Spleen (tissue), 11 donors: ENCODE data around the gene DALRD3. TPM values are rescaled to one million over a fixed set of nuclear protein-coding genes. Genes with fewer than 3 reads are reported as not detected.

Experiments used
- DNase-seq: peaks from one replicate; pipeline ENCODE4 v3.0.0-alpha.2; 2020
- H3K27ac ChIP-seq, 8 donors: fragments of 200-600 bp; sonication (generic) in 7 of 8; 1 replicate in 4 of 8; 2 replicates in 4 of 8; pipeline versions ENCODE4 v1.5.0 to v1.8.0; 2016 to 2021; ENCODE audit warnings: inconsistent platforms in 4 of 8, mild to moderate bottlenecking in 4 of 8, moderate library complexity in 1 of 8
- H3K27me3 ChIP-seq, 7 donors: fragments of 200-600 bp; sonication (generic) in 6 of 7; replicated peaks in 1 of 7; 1 replicate in 4 of 7; 2 replicates in 3 of 7; pipeline versions ENCODE4 v1.5.0 to v1.8.0; 2016 to 2021; ENCODE audit warnings: inconsistent platforms in 3 of 7, mild to moderate bottlenecking in 1 of 7
- H3K36me3 ChIP-seq, 6 donors: fragments of 200-600 bp; sonication (generic) in 5 of 6; 1 replicate in 4 of 6; 2 replicates in 2 of 6; pipeline versions ENCODE4 v1.5.0 to v1.8.0; 2016 to 2021; ENCODE audit warnings: inconsistent platforms in 2 of 6
- H3K4me1 ChIP-seq, 6 donors: fragments of 200-600 bp; sonication (generic) in 5 of 6; 1 replicate in 3 of 6; 2 replicates in 3 of 6; pipeline versions ENCODE4 v1.5.0 to v1.8.0; 2016 to 2021; ENCODE audit warnings: inconsistent platforms in 3 of 6
- H3K4me3 ChIP-seq, 8 donors: fragments of 200-600 bp; sonication (generic) in 7 of 8; 1 replicate in 4 of 8; 2 replicates in 4 of 8; pipeline versions ENCODE4 v1.5.0 to v1.8.0; 2016 to 2021; ENCODE audit warnings: inconsistent platforms in 4 of 8, mild to moderate bottlenecking in 4 of 8, moderate library complexity in 2 of 8
- H3K9me3 ChIP-seq, 8 donors: fragments of 200-600 bp; sonication (generic) in 7 of 8; 1 replicate in 4 of 8; 2 replicates in 4 of 8; pipeline versions ENCODE4 v1.5.0 to v1.8.0; 2016 to 2021; ENCODE audit warnings: inconsistent platforms in 4 of 8
- CTCF ChIP-seq, 11 experiments: fragments of 200-600 bp in 7 of 11; fragments of 450-650 bp in 4 of 11; sonication (generic) in 4 of 11; IDR thresholded peaks in 8 of 11; conservative IDR thresholded peaks in 3 of 11; 1 replicate in 7 of 11; 2 replicates in 4 of 11; pipeline versions ENCODE4 v1.4.0 to v1.8.0; 2016 to 2021; ENCODE audit warnings: antibody characterized with exemption in 11 of 11, inconsistent platforms in 4 of 11, mild to moderate bottlenecking in 1 of 11
- POLR2A ChIP-seq, 3 donors: fragments of 450-650 bp; IDR thresholded peaks; one replicate each; pipeline ENCODE4 v1.5.1; 2017; ENCODE audit warnings: antibody characterized with exemption in 3 of 3, mild to moderate bottlenecking in 1 of 3
- POLR2AphosphoS5 ChIP-seq, 3 donors: sonication (generic); formaldehyde crosslinking; IDR thresholded peaks; one replicate each; pipeline ENCODE4 v1.5.1; 2017; ENCODE audit warnings: antibody characterized with exemption in 3 of 3
- WGBS, 5 donors: extraction: QIAGEN DNeasy Blood & Tissue Kit in 3 of 5; methylation state at CpG; one replicate each; pipeline versions ENCODE4 v1.1.5 to v1.1.7; 2013 to 2018; 5-methylcytosine and 5-hydroxymethylcytosine counted together
- intact Hi-C: fragments of 100-400 bp; cut with DNase I; formaldehyde crosslinking; loops from one replicate; pipeline ENCODE4 v1.15.0; 2023; ENCODE audit warnings: low total_unique reads
- microRNA-seq, 3 donors: library from miRNA; unstranded; fragments of <30 nt; microRNA quantifications; one replicate each; pipeline versions ENCODE4 to v1.1.0, GENCODE V29; 2019 to 2020
- polyA plus RNA-seq, 3 donors: library from polyadenylated mRNA; stranded (reverse); fragments of 200-250 nt; gene quantifications; one replicate each; pipeline ENCODE4 v1.2.1, GENCODE V29; 2013
- small RNA-seq, 4 donors: library from RNA; depleted of rRNA; stranded (forward); fragments of <200 nt; gene quantifications; one replicate each; pipeline ENCODE3, GENCODE V24; 2016
- total RNA-seq, 7 donors: library from RNA; depleted of rRNA in 3 of 7; stranded (reverse); fragments of >200 nt in 3 of 7; fragmentation: NEBNext Ultra II Directional in 4 of 7; extraction: Animal tissue kit (Norgen Biotek cat#: 25700) in 4 of 7; gene quantifications; one replicate each; pipeline versions ENCODE4 v1.1.0 to v1.2.1, GENCODE V29; 2016 to 2021
- donor health status: healthy with polysubstance abuse.
- donor health status: DM: no; HTN: no; CAD: no; lungs with moderate emphysema.
- donor health status: DM: no; HTN: no; CAD: no.
- donor health status: Bipolar disorder and iron deficiency.
- donor health status: healthy.
- donor health status: DM: no; HTN: no; CAD: no.
- donor health status: DM: yes; HTN: yes; CAD: no.

Gene DALRD3
- total and polyA plus RNA-seq, 10 donors, result 16.4 to 32.0 (median 25.3) TPM

GRCh38 chr3:48970586-48970985 is 47.8 kb downstream of the DALRD3 start:
- no peaks in the 10 kb centered on the region for H3K9me3 ChIP-seq
- TF ChIP-seq POLR2AphosphoS5 (IDR thresholded peaks at IDR 0.05) (no peak), CTCF (IDR thresholded peaks at IDR 0.05 in 8 of 11, conservative IDR thresholded peaks at IDR 0.05 in 3 of 11) (no peak), POLR2A (IDR thresholded peaks at IDR 0.05) (no peak)
- intact Hi-C loops, result no loop called here
- H3K27ac ChIP-seq, result no peak overlapping the region
- H3K4me1 ChIP-seq, result no peaks in the 10 kb centered on the region
- WGBS, 5 donors, result 83 to 100% (median 97%) methylated on average over 1 to 6 of the region's 6 CpGs
- H3K4me3 ChIP-seq, result no peak overlapping the region
- H3K36me3 ChIP-seq, result peaks cover 10 to 100% (median 92%) of the 10 kb centered on the region in 6 donors
- H3K27me3 ChIP-seq, result no peaks in the 10 kb centered on the region
- no peak for DNase-seq

DNA sequence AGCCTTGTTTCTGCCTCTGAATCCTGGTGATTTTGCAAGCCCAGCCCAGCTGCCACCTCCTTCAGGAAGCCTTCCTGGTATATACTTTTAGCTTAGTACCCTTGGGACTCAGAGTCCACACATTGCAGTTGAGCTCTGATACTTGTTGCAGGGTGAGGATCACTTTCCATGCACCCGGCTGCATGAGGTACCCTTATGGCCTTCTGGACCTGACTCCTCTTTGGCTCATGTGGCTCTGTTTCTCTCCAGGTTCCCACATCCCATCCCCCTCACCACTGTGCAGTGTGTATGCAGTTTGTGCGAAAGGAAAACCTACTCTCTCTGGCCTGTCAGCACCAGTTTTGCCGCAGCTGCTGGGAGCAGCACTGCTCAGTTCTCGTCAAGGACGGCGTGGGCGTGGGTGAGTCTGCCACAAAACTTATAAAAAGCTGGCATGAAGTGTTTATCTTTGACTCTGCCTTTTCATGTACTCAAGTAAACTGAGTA is 51.5 kb downstream of the DALRD3 start:
- no peak overlapping the region for H3K4me3 ChIP-seq
- H3K36me3 ChIP-seq, result peaks cover 0 to 100% (median 78%) of the 10 kb centered on the region in 6 donors
- TF ChIP-seq CTCF (IDR thresholded peaks at IDR 0.05 in 8 of 11, conservative IDR thresholded peaks at IDR 0.05 in 3 of 11) (no peak), POLR2AphosphoS5 (IDR thresholded peaks at IDR 0.05) (peak in 1 of 3 donors; percentile 13), POLR2A (IDR thresholded peaks at IDR 0.05) (no peak)
- no peak for DNase-seq
- intact Hi-C loops, result no loop called here
- peak overlapping the region in 1 of 8 donors; percentile 14 for H3K27ac ChIP-seq
- 70 to 98% (median 86%) methylated on average over 7 of the region's 7 CpGs for WGBS, 5 donors
- H3K27me3 ChIP-seq, result no peaks in the 10 kb centered on the region
- no peaks in the 10 kb centered on the region for H3K9me3 ChIP-seq
- H3K4me1 ChIP-seq, result no peaks in the 10 kb centered on the region

- no peaks in the 10 kb centered on the region for H3K4me1 ChIP-seq
- H3K36me3 ChIP-seq, result peaks cover 0 to 100% (median 74%) of the 10 kb centered on the region in 6 donors
- DNase-seq, result no peak
- no peaks in the 10 kb centered on the region for H3K9me3 ChIP-seq
- peak overlapping the region in 1 of 8 donors; percentile 14 for H3K27ac ChIP-seq
- intact Hi-C loops, result no loop called here
- H3K27me3 ChIP-seq, result no peaks in the 10 kb centered on the region
- H3K4me3 ChIP-seq, result no peak overlapping the region
- 66 to 78% (median 69%) methylated on average over 3 of the region's 3 CpGs for WGBS, 5 donors
- TF ChIP-seq POLR2A (IDR thresholded peaks at IDR 0.05) (no peak), CTCF (IDR thresholded peaks at IDR 0.05 in 8 of 11, conservative IDR thresholded peaks at IDR 0.05 in 3 of 11) (no peak), POLR2AphosphoS5 (IDR thresholded peaks at IDR 0.05) (no peak)
Measured at GRCh38 chr3:48966367-48966766, 52.0 kb downstream of the DALRD3 start.

Small RNA genes lying within 50 kb of the gene (microRNA-seq; reads per million reads assigned to microRNA genes)
- 11,045 to 16,110 (median 15,301) reads per million in 3 donors for gene MIR191
- 1,589 to 2,690 (median 1,916) reads per million in 3 donors for gene MIR425

Small RNA genes lying within 50 kb of the gene (small RNA-seq; reads per million reads assigned to genes)
- gene MIR191 (2,515 to 5,399 (median 4,106) reads per million in 4 donors), gene MIR425 (14.1 to 26.1 (median 22.4) reads per million in 4 donors)

Other genes with a start within 250 kb of the DALRD3 start
- gene PRKAR2A, start 170.7 kb downstream of the DALRD3 start, total RNA-seq, result 10 to 100 TPM; 15.3 to 38.5 (median 26.3) TPM
- 1 to 10 TPM; 4.8 to 8.3 (median 5.0) TPM for gene PRKAR2A, start 170.7 kb downstream of the DALRD3 start, polyA plus RNA-seq
- 10 to 100 TPM; 13.0 to 51.2 (median 26.8) TPM for gene SLC25A20, start 119.7 kb downstream of the DALRD3 start, total RNA-seq
- 10 to 100 TPM; 16.1 to 31.7 (median 17.0) TPM for gene SLC25A20, start 119.7 kb downstream of the DALRD3 start, polyA plus RNA-seq
- gene ARIH2, start 99.7 kb downstream of the DALRD3 start, total RNA-seq, result 100 to 1,000 TPM in 4 of 7 donors, 10 to 100 TPM in 3; 92.3 to 112 (median 101) TPM
- 10 to 100 TPM; 25.2 to 53.3 (median 32.3) TPM for gene ARIH2, start 99.7 kb downstream of the DALRD3 start, polyA plus RNA-seq
- 10 to 100 TPM; 27.3 to 49.3 (median 32.6) TPM for gene P4HTM, start 28.3 kb downstream of the DALRD3 start, total RNA-seq
- gene P4HTM, start 28.3 kb downstream of the DALRD3 start, polyA plus RNA-seq, result 10 to 100 TPM; 20.8 to 37.2 (median 25.7) TPM
- gene WDR6, start 11.2 kb downstream of the DALRD3 start, total RNA-seq, result 100 to 1,000 TPM; 109 to 171 (median 141) TPM
- 100 to 1,000 TPM in 2 of 3 donors, 10 to 100 TPM in 1; 96.9 to 169 (median 161) TPM for gene WDR6, start 11.2 kb downstream of the DALRD3 start, polyA plus RNA-seq
- 10 to 100 TPM; 63.8 to 98.5 (median 80.1) TPM for gene NDUFAF3, start 3.5 kb upstream of the DALRD3 start, total RNA-seq
- gene NDUFAF3, start 3.5 kb upstream of the DALRD3 start, polyA plus RNA-seq, result 10 to 100 TPM; 69.1 to 88.4 (median 77.4) TPM
- gene IMPDH2, start 10.8 kb upstream of the DALRD3 start, total RNA-seq, result 100 to 1,000 TPM in 2 of 7 donors, 10 to 100 TPM in 5; 84.4 to 104 (median 90.8) TPM
- gene IMPDH2, start 10.8 kb upstream of the DALRD3 start, polyA plus RNA-seq, result 100 to 1,000 TPM in 2 of 3 donors, 10 to 100 TPM in 1; 99.2 to 127 (median 102) TPM
- gene QRICH1, start 75.5 kb upstream of the DALRD3 start, total RNA-seq, result 100 to 1,000 TPM in 5 of 7 donors, 10 to 100 TPM in 2; 88.2 to 127 (median 105) TPM
- 10 to 100 TPM; 35.9 to 48.4 (median 47.6) TPM for gene QRICH1, start 75.5 kb upstream of the DALRD3 start, polyA plus RNA-seq
- 100 to 1,000 TPM; 174 to 238 (median 212) TPM for gene QARS1, start 86.2 kb upstream of the DALRD3 start, total RNA-seq
- 100 to 1,000 TPM; 206 to 329 (median 239) TPM for gene QARS1, start 86.2 kb upstream of the DALRD3 start, polyA plus RNA-seq
- gene USP19, start 102.2 kb upstream of the DALRD3 start, total RNA-seq, result 100 to 1,000 TPM in 2 of 7 donors, 10 to 100 TPM in 5; 59.5 to 108 (median 64.8) TPM
- 10 to 100 TPM; 14.1 to 26.7 (median 17.2) TPM for gene USP19, start 102.2 kb upstream of the DALRD3 start, polyA plus RNA-seq
- 100 to 1,000 TPM; 168 to 331 (median 284) TPM for gene LAMB2, start 114.5 kb upstream of the DALRD3 start, total RNA-seq
- gene LAMB2, start 114.5 kb upstream of the DALRD3 start, polyA plus RNA-seq, result 100 to 1,000 TPM in 2 of 3 donors, 10 to 100 TPM in 1; 97.7 to 376 (median 264) TPM
- 10 to 100 TPM; 20.5 to 45.4 (median 28.8) TPM for gene CCDC71, start 147.8 kb upstream of the DALRD3 start, total RNA-seq
- gene CCDC71, start 147.8 kb upstream of the DALRD3 start, polyA plus RNA-seq, result 10 to 100 TPM in 2 of 3 donors, 1 to 10 TPM in 1; 9.9 to 19.1 (median 16.3) TPM
- gene KLHDC8B, start 153.0 kb upstream of the DALRD3 start, total RNA-seq, result 10 to 100 TPM; 18.6 to 29.2 (median 21.9) TPM
- 10 to 100 TPM; 10.5 to 21.3 (median 19.5) TPM for gene KLHDC8B, start 153.0 kb upstream of the DALRD3 start, polyA plus RNA-seq